ENCODE measurements around the gene ZNF253. TPM values are rescaled to one million over a fixed set of nuclear protein-coding genes. Genes with fewer than 3 reads are reported as not detected.

ZNF253 gene
- total and polyA plus RNA-seq, 2 of the 8 experiments (the other 6 are each of a cell fraction or from before 2014, with no cell fraction given) = 8.3 to 64.0 TPM

- TF ChIP-seq SP4 (IDR thresholded peaks at IDR 0.05; ENCODE audit: low read length) (no peak), ATF2 (IDR thresholded peaks at IDR 0.05; ENCODE audit: low read length) (no peak), TEAD4 (IDR thresholded peaks at IDR 0.05; ENCODE audit: low read depth, low read length) (no peak), NANOG (IDR thresholded peaks at IDR 0.05; ENCODE audit: insufficient read depth, low read depth, low read length, poor library complexity, severe bottlenecking) (no peak), KDM1A (IDR thresholded peaks at IDR 0.05; ENCODE audit: borderline replicate concordance, low read length) (no peak), RAD21 (IDR thresholded peaks at IDR 0.05 in 1 of 2, conservative IDR thresholded peaks at IDR 0.05 in 1 of 2; ENCODE audit: low read depth in 2 of 2, low read length in 2 of 2) (no peak), TAF1 (IDR thresholded peaks at IDR 0.05; ENCODE audit: low read depth, low read length) (peak; percentile 88), TAF7 (optimal IDR thresholded peaks at IDR 0.05; ENCODE audit: borderline replicate concordance, low read depth, low read length) (peak; percentile 63), RNF2 (IDR thresholded peaks at IDR 0.05; ENCODE audit: borderline replicate concordance, low read depth, low read length, missing control alignments, poor library complexity, severe bottlenecking) (no peak), KDM5A (IDR thresholded peaks at IDR 0.05; ENCODE audit: low read length) (no peak), TBP (IDR thresholded peaks at IDR 0.05; ENCODE audit: low read depth, low read length) (peak; percentile 79), BCL11A (IDR thresholded peaks at IDR 0.05; ENCODE audit: low read depth in 2 of 2, low read length in 2 of 2) (no peak), POLR2A (IDR thresholded peaks at IDR 0.05; ENCODE audit: control extremely low read depth in 1 of 2, low read depth in 2 of 2, low read length in 2 of 2) (peak; percentile 82 to 92), MAX (IDR thresholded peaks at IDR 0.05) (no peak), SIN3A (conservative IDR thresholded peaks at IDR 0.05 in 1 of 2, IDR thresholded peaks at IDR 0.05 in 1 of 2; ENCODE audit: low read depth in 1 of 2, low read length in 2 of 2) (peak; percentile 69 to 76; a peak in 3 of 4 replicates), ZNF274 (IDR thresholded peaks at IDR 0.05; ENCODE audit: borderline replicate concordance, extremely low read depth, low read length) (no peak), GTF2F1 (IDR thresholded peaks at IDR 0.05; ENCODE audit: borderline replicate concordance, low read depth, low read length) (no peak), POLR2AphosphoS5 (IDR thresholded peaks at IDR 0.05; ENCODE audit: low read depth, low read length) (peak; percentile 88), NRF1 (IDR thresholded peaks at IDR 0.05; ENCODE audit: low read depth, low read length) (no peak), HDAC2 (IDR thresholded peaks at IDR 0.05; ENCODE audit: borderline replicate concordance in 1 of 2, low read depth in 2 of 2, low read length in 2 of 2) (no peak), CEBPB (IDR thresholded peaks at IDR 0.05; ENCODE audit: low read depth, low read length) (no peak), CHD1 (IDR thresholded peaks at IDR 0.05; ENCODE audit: low read depth, low read length) (no peak), FOSL1 (IDR thresholded peaks at IDR 0.05; ENCODE audit: insufficient read depth, low read depth, low read length) (no peak)
Measured at GRCh38 chr19:19821366-19821951, 44.2 kb upstream of the ZNF253 start, which contains the start of gene ZNF506 (continued).

All from H1 (cell line).